K562 (cell line): ENCODE results near the gene PREP. TPM values are rescaled to one million over a fixed set of nuclear protein-coding genes. Genes with fewer than 3 reads are reported as not detected.

Experiments used
- CTCF ChIP-seq, 3 experiments: IDR thresholded peaks in 2 of 3; conservative IDR thresholded peaks in 1 of 3; 2 replicates each; pipeline ENCODE4 v1.5.1; 2011 to 2012; ENCODE audit warnings: low read length in 3 of 3, mild to moderate bottlenecking in 3 of 3, control low read depth in 2 of 3, improper control_type of control experiment in 1 of 3, inconsistent platforms in 1 of 3, low read depth in 1 of 3, mixed read lengths in 1 of 3, moderate library complexity in 1 of 3; ENCODE audit not compliant: insufficient read depth in 2 of 3
- REST ChIP-seq, 2 experiments: fragments of 450-650 bp; formaldehyde crosslinking in 1 of 2; IDR thresholded peaks; 2 replicates each; pipeline versions ENCODE4 v1.4.0 to v1.6.1; 2014 to 2020; ENCODE audit warnings: mild to moderate bottlenecking in 2 of 2, borderline replicate concordance in 1 of 2, low read depth in 1 of 2
- RHOXF2B ChIP-seq: fragments of 250-450 bp; sonication (Bioruptor Pico); conservative IDR thresholded peaks from 2 replicates; pipeline ENCODE4 v1.5.1; 2021
- TEAD2 ChIP-seq: fragments of 450-650 bp; IDR thresholded peaks from 2 replicates; pipeline ENCODE4 v1.6.1; 2016; ENCODE audit warnings: missing genetic modification characterization, control low read depth, missing compliant biosample characterization
- polyA plus RNA-seq, 8 experiments: library from polyadenylated mRNA; depleted of rRNA in 4 of 8; stranded (reverse) in 5 of 8; unstranded in 3 of 8; fragments of >200 nt; fragmentation: Nextera tagmentation in 2 of 8; fragmentation: Illumina TruSeq in 1 of 8; extraction: Ambion mirVana in 2 of 8; extraction: Trizol in 1 of 8; gene quantifications; 2 replicates each; pipeline versions ENCODE4 v1.2.1 to v1.2.3, GENCODE V29; 2011 to 2014; ENCODE audit warnings: inconsistent platforms in 1 of 8, missing spikeins in 1 of 8
- total RNA-seq, 7 experiments: library from RNA; depleted of rRNA in 6 of 7; stranded (reverse); fragments of >200 nt in 6 of 7; fragmentation: Illumina TruSeq in 2 of 7; extraction: Trizol in 2 of 7; gene quantifications; 2 replicates each; pipeline versions ENCODE4 v1.2.1 to v1.2.3, GENCODE V29; 2011 to 2021; ENCODE audit warnings: low replicate concordance in 1 of 7

PREP gene
- total and polyA plus RNA-seq, 9 of the 15 experiments (the other 6 are each of a cell fraction or from before 2014, with no cell fraction given) = 14.1 to 60.8 (median 28.3) TPM

- TF ChIP-seq CTCF (IDR thresholded peaks at IDR 0.05 in 2 of 3, conservative IDR thresholded peaks at IDR 0.05 in 1 of 3; ENCODE audit: insufficient read depth in 2 of 3, low read depth in 1 of 3, low read length in 3 of 3) (peak in 1 of 3 experiments; percentile 33; a peak in 3 of 6 replicates), REST (IDR thresholded peaks at IDR 0.05; ENCODE audit: borderline replicate concordance) (peak; percentile 18; the same call in 1 of the 2 replicates), REST (CRISPR knock-in tag; IDR thresholded peaks at IDR 0.05; ENCODE audit: low read depth) (no peak), TEAD2 (tag) (no peak), RHOXF2B (no peak)
Measured at GRCh38 chr6:105363100-105363754, 39.7 kb downstream of the PREP start (continued).
